IPS-NIHi11 (cell line): ENCODE results near the gene CCDC83.
"Not testable (repeated sequence)": the region's sequence is repeated elsewhere in the genome, so short reads cannot be mapped to it uniquely, and the experiment has no call there.

ENCODE experiments used
- DNase-seq: peaks from one replicate; pipeline ENCODE4 v3.0.0; 2012; ENCODE audit warnings: mixed read lengths, low spot score

CCDC83 gene

GRCh38 chr11:85889108-85889507, 33.9 kb downstream of the CCDC83 start:
- no peak for DNase-seq

- DNase-seq, result peak; percentile 58
Measured at GRCh38 chr11:85889676-85890579, 34.7 kb downstream of the CCDC83 start.

- DNase-seq, result no peak
Measured at GRCh38 chr11:85893395-85893794, 38.2 kb downstream of the CCDC83 start.

- no peak for DNase-seq
Measured at GRCh38 chr11:85896876-85897275, 41.7 kb downstream of the CCDC83 start.

- DNase-seq, result no peak
Measured at GRCh38 chr11:85898456-85898855, 43.3 kb downstream of the CCDC83 start.

DNA sequence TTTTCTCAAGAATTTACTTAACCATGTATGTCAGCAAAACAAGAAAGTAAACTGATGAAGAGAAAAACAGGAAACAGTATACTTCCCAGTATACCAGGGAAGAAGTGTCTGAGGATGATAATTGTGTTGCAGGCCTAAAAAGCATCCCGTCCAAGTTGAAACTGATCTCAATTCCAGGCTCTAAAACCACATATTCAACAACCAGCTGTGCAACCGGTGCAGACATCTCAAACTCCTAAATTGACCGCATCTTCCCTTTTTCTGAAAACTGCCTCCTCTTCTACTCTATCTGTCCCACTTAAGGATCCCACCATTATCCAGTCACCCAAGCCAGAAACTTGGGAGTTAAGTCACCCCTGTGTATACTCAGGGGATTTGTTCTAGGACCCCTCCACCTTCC, 47.2 kb downstream of the CCDC83 start:
- no peak for DNase-seq

GRCh38 chr11:85903406-85903805, 48.2 kb downstream of the CCDC83 start:
- DNase-seq, result no peak

DNA sequence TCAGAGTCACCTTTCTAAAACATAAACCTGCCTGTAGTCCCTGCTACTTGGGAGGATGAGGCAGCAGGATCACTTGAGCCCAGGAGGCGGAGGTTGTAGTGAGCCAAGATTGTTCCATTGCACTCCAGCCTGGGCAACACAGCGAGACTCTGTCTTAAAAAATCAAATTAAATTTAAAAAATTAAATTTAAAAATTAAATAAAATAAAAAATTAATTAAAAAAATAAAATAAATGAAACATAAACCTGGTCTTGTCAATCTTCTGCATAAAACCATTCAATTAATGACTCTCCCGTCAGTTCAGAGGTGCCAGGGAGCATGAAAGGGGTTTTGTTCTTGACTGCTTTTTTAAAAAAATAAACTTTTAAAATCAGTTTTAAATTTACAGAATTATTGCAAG, 48.6 kb downstream of the CCDC83 start:
- no peak for DNase-seq

DNA sequence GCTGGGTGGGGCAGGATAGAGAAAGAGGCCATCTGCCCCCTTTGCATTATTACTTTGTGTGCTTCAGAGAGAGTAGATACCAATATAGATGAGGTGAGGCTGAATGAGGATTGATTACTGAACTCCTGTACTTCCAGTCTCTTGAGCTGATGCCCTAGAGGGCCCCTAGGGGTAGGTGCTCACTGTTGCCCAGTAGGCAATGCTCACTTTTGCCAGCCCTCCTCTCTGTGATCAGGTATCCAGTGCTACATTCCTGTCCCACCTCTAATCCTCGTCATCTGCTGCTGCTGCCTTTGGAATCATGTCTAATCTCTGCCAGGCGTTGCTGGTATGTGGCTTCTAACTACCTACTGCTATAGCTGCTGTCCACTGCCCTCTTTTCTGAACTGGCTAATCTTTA, 57.2 kb downstream of the CCDC83 start:
- no peak for DNase-seq

DNA sequence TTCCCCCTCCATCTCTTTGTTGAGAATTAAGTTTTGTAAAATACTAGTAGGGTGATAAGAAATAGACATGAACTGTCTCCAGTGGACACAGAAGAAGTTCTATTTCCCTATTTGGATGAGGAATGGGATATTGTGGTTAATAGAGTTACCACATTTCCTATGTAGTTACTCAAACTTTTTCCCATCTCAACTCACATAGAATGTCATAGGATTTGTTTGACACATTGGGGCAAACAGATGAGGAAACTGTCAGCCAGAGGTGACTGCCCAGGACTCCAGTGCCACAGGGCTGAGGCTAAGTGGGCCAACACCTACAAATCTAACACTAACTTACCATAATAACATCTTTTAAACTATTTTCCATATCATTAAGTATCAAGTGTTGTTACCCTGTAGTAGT, 58.3 kb downstream of the CCDC83 start:
- DNase-seq, result no peak

GRCh38 chr11:85914425-85914824, 59.2 kb downstream of the CCDC83 start:
- DNase-seq, result no peak

DNA sequence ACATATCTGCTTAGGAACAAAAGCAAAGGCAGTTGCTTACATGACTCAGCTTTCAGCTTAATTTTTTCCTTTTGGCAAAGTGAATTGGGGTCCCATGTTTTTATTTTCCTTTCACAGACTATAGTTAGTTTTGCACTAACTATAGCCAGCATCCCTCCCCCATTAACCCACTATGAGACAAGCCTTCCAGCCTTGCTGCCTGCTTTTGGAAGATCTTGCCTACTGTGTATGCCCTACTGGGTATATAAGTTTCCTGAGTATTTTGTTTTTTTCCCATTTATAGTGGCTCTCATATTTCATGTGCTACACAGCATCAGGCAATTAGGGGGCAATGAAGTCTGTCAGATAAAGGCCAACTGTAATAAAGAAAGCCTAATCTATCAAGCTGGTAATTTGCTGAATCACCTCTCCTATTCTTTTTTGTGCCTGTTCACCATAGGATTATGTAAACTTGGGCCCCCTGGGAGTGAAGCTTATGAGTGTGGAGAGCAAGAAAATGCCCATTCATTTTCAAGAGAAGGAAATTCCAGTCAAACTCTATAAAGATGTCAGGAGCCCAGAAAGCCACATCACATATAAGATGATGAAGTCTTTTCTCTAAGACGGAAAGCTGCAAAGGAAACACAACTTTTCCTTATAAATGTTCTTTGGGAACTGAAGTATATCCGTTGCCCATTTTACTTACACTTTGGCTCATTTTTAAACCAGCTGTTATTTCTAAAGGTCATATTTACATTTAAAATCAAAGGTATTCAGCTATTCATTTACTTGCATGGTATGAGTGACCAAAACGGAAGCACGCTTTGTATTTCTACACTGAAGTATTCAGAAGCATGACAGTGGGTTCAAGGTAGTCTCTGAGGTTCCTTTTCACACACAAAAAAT, 64.0 kb downstream of the CCDC83 start:
- no peak for DNase-seq

GRCh38 chr11:85922367-85922766, 67.2 kb downstream of the CCDC83 start:
- DNase-seq, result no peak

GRCh38 chr11:85923455-85923854, 68.3 kb downstream of the CCDC83 start:
- no peak for DNase-seq

DNA sequence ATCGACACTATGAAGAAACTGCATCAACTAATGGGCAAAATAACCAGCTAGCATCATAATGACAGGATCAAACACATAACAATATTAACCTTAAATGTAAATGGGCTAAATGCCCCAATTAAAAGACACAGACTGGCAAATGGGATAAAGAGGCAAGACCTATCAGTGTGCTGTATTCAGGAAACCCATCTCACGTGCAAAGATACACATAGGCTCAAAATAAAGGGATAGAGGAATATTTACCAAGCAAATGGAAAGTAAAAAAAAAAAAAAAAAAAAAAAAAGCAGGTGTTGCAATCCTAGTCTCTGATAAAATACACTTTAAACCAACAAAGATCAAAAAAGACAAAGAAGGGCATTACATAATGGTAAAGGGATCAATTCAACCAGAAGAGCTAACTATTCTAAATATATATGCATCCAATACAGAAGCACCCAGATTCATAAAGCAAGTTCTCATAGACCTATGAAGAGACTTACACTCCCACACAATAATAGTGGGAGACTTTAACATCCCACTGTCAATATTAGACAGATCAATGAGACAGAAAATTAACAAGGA, 71.6 kb downstream of the CCDC83 start:
- not testable (repeated sequence) for DNase-seq

- DNase-seq, result no peak
Measured at GRCh38 chr11:85930879-85931366, 75.7 kb downstream of the CCDC83 start.

GRCh38 chr11:85934596-85935169, 79.5 kb downstream of the CCDC83 start:
- no peak for DNase-seq

- DNase-seq, result no peak
Measured at GRCh38 chr11:85935751-85936150, 80.6 kb downstream of the CCDC83 start.

GRCh38 chr11:85937835-85938234, 82.7 kb downstream of the CCDC83 start:
- no peak for DNase-seq

GRCh38 chr11:85939099-85940015, 84.2 kb downstream of the CCDC83 start:
- DNase-seq, result no peak

GRCh38 chr11:85941380-85941973, 86.3 kb downstream of the CCDC83 start:
- peak; percentile 72 for DNase-seq
